ENCODE results near the gene ERG28.
"Not testable (repeated sequence)": the region's sequence is repeated elsewhere in the genome, so short reads cannot be mapped to it uniquely, and the experiment has no call there.

The ERG28 gene

GRCh38 chr14:75602503-75602902, 58.2 kb downstream of the ERG28 start:
- H3K27me3 ChIP-seq (replicated peaks) = no peaks in the 10 kb centered on the region
- in situ Hi-C loops (cut with HindIII; ENCODE audit: low pct_ligation_motif_present, low sequenced_read_pairs) = no loop called here
- no peak overlapping the region for H3K4me3 ChIP-seq (ENCODE audit: low read depth, low read length)
- H3K36me3 ChIP-seq (replicated peaks) = no peaks in the 10 kb centered on the region
- no peak for DNase-seq
- no peak overlapping the region for H3K27ac ChIP-seq
- TF ChIP-seq, protein P1, sequence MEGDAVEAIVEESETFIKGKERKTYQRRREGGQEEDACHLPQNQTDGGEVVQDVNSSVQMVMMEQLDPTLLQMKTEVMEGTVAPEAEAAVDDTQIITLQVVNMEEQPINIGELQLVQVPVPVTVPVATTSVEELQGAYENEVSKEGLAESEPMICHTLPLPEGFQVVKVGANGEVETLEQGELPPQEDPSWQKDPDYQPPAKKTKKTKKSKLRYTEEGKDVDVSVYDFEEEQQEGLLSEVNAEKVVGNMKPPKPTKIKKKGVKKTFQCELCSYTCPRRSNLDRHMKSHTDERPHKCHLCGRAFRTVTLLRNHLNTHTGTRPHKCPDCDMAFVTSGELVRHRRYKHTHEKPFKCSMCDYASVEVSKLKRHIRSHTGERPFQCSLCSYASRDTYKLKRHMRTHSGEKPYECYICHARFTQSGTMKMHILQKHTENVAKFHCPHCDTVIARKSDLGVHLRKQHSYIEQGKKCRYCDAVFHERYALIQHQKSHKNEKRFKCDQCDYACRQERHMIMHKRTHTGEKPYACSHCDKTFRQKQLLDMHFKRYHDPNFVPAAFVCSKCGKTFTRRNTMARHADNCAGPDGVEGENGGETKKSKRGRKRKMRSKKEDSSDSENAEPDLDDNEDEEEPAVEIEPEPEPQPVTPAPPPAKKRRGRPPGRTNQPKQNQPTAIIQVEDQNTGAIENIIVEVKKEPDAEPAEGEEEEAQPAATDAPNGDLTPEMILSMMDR (IDR thresholded peaks at IDR 0.05; ENCODE audit: low read depth, low read length, missing control alignments) = no peak

DNA sequence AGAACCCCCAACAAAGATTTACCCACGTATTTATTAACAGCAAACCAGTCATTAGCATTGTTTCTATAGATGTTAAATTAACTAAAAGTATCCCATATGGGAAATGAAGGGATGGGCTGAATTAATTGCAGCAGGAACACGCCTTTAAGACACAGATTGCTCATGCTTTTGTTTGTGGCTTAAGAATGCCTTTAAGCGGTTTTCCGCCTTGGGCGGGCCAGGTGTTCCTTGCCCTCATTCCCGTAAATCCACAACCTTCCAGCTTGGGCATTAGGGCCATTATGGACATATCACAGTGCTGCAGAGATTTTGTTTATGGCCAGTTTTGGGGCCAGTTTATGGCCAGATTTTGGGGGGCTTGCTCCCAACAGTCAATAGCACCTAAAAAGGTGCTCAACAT, 59.6 kb downstream of the ERG28 start:
- DNase-seq; H3K27ac ChIP-seq; H3K4me3 ChIP-seq (ENCODE audit: low read depth, low read length); in situ Hi-C loops (cut with HindIII; ENCODE audit: low pct_ligation_motif_present, low sequenced_read_pairs); H3K36me3 ChIP-seq (replicated peaks); H3K27me3 ChIP-seq (replicated peaks): not testable (repeated sequence)

DNA sequence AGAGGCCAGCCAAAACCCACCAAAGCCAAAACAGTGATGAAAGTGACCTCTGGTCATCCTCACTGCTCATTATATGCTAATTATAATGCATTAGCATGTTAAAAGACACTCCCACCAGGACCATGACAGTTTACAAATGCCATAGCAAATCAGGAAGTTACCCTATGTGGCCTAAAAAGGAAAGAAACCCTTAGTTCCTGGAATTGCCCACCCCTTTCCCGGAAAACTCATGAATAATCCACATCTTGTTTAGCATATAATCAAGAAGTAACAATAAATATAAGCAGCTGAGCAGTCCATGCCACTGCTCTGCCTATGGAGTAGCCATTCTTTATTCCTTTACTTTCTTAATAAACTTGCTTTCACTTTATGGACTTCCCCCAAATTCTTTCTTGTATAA, 60.6 kb downstream of the ERG28 start:
- in situ Hi-C loops (cut with HindIII; ENCODE audit: low pct_ligation_motif_present, low sequenced_read_pairs); H3K36me3 ChIP-seq (replicated peaks); H3K4me3 ChIP-seq (ENCODE audit: low read depth, low read length); H3K27ac ChIP-seq; H3K27me3 ChIP-seq (replicated peaks); DNase-seq: not testable (repeated sequence)
